ENCODE data around the gene OCSTAMP.

OCSTAMP gene

DNA sequence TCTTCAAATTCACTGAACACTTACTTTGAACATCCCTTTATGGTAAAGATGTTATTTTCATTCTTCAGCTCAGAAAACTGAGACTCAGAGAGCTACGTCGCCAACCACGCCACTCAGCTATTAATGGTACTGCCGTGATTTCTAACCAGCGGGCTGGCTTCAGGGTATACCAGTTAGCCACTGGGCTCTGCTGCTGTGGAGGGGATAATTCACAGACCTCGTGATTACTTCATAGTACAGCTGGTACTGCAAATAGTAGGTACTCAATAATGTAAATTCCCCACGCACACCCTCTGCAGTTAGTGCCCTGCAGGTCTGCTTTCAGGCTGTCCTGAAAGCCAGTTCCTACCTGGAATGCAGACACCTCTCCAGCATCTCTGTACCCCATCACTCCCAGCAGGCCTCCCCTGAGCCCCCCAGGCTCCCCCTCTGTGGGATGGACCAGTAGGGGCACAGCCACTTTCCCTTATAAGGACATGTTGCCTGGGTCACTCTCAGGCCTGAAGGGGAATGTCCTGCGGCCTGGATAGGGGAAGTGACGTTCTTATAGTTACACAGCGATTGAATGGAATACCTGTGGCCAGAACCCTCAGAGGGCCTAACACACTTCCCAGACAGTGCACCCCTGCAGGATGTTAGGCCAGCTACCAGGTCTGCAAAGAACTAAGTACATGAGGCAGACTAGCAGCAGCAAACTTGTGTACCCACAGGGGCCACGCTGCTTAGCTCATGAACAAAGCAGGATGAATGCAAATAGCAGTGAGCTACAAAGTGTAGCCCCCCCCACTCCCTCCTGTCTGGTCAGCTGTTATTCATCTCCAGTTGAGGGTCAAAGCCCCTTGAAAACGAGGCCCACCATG lies 1.3 kb upstream of the OCSTAMP start:
- no peak for DNase-seq

DNA sequence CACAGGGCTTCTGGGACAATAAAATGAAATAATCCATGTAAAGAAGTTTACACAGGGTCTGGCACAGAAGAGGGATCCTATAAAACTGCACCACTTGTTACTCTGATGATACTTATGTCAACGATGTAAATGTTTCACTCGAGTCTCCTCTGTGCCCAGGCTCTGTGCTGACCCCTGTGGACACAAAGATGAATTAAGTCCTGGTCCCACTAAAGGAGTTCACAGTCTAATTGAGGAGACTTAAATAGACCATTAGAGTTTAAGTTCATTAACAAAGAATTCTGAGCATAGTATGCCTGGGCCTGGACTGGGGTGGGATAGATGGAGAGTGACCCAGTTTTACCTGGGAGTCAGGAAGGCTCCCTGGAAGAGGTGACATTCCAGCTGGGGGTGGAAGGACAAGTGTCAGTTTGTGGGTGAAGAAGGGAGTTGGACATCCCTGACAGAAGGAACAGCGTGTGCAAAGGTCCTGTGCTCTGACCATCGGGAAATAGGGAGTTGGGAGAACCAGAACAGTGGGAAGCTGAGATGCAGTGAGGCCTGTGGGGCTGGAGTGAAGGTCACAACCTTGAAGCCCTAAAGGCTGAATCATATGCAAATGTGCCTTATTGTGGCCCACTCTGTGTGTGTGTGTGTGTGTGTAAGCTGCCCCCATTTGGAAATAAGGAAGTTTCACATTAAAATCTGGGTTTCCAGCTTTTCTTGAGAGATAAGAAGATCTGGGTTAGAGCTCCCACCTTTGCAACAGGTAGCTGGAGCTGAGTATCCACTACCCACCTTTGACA lies 1.1 kb downstream of the OCSTAMP start:
- DNase-seq: no peak

DNA sequence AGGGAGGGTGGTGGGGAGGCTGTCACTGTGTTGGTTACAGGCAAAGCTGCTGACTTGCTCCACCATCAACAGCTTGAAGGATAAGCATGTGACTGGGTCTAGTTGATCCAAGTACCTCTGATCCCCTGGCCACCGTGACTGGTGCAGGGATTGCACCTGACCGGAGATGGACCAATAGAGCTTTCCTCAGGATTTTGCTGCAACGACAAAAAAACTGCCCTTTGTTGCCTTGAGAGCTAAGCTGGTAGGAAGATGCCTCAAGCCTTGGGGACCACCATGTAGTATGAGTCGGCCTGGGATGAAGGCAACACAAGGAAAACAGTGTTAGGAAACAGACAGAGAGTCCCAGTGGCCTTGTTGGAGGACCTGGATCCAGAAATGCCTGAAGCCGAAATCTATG lies 1.8 kb downstream of the OCSTAMP start:
- no peak for DNase-seq

DNA sequence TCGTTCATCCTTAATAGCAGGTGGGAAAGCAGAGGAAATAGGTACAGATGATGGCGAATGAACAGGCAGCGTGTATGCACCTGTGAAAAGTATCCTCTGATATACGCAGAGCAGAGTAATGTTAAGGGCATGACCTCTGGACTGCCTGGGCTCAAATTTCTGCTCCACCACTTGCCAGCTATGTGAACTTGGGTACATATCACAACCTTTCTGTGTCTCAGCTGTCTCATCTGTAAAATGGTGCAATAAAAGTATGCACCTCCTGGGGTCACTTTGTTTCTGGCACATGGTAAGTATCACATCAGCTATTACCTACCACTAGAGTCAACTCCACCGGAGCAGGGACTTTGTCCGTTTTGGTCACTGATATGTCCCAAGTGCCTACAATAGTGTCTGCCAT lies 2.5 kb downstream of the OCSTAMP start:
- DNase-seq: no peak

DNA sequence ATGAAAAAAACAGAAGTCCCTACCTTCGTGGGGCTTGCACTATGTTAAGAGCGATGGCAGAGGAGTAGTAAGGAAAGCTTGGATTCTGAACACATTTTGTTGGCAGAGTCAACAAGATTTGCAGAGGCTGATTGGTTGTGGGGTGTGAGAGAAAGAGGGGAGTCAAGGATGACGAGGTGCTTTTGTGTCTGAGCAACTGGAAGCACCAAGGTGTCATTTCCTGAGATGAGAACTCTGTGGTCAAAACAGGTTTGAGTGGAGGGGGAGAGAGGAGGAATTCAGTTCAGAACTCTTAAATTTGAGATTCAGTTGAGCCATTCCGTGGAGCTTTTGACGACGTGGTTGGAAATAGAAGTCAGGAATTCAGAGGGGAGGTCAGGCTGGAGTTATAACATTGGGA lies 3.5 kb downstream of the OCSTAMP start:
- no peak for DNase-seq

GRCh38 chr20:46546298-46546697 lies 4.2 kb downstream of the OCSTAMP start:
- DNase-seq: no peak

- DNase-seq: no peak
Observed at GRCh38 chr20:46545827-46546138, 4.7 kb downstream of the OCSTAMP start.

DNA sequence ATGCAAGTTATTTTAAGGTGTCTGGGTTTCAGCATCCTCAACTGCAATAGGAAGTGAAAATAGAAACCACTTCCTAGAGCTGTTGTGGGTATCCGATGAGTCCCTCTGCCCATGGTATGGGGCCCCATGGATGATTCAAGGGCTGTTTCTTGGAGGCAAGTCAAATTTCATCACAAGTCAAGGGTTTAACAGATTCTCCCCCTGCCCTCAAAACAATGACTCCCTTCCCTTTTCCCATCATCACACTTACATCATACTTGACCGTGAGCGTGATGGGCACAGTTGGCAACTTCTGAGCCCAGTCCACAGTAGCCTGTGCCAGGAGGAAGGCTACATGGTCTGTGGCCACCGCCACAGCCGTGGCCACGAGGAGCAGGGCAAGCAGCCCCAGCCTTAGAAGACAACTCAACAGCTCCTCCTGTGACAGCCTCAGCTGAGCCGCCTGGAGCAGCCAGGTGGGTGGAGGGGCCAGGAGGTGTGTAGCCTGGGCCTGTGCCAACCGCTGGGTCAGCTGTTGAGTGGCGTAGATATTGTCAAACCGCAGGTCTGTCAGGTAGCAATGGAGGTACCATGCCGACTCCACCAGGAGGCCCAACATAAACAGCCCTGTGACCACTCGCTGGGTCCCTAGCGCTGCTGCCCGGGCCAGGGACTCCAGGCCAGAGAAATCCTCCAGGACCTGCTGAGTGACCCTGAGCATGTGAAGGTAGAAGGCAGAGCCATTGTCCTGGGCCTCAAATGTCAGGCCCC lies 5.2 kb downstream of the OCSTAMP start:
- peak; percentile 23 for DNase-seq

DNA sequence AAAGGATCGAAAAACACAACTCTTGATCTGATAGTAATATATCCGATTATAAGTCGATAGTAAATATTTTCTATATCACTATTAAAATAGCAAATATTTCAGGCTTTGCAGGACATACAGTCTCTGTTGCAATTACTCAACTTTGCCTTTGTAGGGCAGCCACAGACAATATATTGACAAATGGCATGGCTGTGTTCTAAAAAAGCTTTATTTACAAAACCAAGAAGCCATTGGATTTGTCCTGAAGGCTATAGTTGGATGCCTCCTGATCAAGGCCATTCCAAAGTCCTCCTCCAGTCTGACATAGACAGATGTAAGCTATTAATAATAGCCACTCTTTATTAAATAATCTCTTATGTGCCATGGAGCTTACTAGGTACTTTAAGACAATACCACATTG lies 5.9 kb downstream of the OCSTAMP start:
- no peak for DNase-seq

DNA sequence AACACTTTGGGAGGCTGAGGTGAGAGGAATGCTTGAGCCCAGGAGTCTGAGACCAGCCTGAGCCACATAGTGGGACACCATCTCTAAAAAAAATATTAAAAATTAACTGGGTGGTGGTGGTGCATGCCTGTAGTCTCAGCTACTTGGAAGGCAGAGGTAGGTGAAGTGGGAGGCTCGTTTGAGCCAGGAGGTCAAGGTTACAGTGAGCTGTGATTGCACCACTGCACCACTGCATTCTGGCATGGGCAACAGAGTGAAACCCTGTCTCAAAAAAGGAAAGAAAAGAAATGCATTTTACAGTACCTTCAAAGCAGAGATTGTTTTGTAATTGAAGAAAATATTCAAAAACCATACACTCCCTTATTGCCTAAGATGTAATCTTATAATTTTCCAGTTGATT lies 6.5 kb downstream of the OCSTAMP start:
- no peak for DNase-seq

DNA sequence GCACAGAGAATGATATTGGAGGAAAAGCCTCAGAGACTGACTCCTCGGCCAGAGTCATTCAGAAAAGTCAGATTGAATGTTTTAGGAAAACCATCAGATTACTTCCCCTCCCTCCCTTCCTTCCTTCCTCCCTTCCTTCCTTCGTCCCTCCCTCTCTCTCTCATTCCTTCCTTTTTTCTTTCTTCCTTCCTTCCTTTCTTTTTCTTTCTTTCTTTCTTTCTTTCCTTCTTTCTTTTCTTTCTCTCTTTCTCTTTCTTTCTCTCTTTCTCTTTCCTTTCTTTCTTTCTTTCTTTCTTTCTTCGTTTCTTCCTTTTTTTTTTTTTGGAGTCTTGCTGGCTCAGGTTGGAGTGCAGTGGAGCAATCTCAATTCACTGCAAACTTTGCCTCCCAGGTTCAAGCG lies 7.4 kb downstream of the OCSTAMP start:
- no peak for DNase-seq

DNA sequence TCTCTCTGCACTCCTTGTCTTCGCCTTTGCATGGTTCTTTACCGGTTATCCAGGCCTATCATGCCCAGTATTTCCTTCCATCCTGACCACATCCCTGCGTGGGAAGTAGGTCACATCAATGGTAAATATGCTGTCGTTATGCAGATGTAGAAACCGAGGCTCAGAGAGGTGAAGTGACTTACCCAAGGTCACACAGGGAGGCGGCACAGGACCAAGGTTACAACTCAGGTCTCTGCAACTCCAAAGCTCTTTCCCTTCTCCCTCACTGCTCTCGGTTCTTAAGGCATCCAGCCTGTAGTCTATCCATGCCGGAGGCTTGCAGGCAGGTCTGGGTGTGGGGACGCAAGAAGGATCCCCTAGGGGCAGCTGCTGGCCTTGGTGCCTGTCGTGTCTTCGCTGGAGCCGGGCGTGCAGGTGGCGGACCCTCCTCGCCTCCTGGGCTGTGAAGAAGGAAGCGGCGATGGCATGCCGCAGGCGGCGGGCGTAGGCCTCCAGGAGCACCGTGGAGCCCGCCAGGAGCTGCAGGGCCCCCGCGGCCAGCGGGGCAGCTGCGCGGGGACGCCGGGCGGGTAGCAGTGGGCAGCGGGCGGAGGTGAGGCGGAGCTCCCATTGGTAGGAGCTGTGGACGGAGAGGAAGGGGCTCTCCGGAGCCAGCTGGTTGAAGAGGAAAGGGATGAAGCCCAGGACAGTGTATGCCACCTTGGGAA lies 9.1 kb downstream of the OCSTAMP start:
- no peak for DNase-seq

DNA sequence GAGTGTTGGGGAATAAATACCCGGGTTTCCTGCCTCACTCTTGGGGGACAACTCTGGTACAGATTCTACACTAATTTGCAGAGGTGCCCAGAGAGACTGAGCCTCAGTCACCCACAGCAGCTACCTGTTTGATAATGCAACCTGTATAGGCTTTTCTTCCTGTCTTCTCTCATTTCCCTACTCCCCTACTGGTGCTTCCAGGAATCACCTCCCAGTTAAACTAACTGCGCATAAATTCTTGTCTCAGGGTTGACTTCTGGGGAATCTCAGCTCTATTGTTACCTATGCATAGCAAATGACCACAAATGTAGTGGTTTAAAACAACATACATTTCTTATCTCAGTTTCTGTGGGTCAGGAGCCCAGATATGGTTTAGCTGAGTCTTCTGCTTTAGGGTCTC lies 11.3 kb downstream of the OCSTAMP start:
- no peak for DNase-seq

DNA sequence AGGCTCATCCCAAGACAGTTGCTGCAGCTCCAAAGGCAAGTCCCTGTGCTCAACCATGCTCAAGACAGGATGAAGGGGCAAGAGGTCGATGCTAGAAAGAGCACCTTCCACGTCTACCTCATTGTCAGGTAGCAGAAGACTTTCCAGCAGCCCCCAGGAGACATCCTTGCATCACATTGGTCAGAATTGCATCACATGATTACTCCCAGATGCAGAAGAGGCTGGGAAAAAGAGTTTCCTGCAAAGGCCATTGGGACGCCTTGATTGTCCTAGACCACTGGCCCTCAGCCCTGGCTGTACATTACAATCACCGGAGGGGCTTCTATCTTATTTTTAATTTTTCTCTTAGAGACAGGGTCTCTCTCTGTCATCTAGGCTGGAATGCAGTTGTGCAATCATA lies 19.8 kb downstream of the OCSTAMP start:
- DNase-seq: no peak

DNA sequence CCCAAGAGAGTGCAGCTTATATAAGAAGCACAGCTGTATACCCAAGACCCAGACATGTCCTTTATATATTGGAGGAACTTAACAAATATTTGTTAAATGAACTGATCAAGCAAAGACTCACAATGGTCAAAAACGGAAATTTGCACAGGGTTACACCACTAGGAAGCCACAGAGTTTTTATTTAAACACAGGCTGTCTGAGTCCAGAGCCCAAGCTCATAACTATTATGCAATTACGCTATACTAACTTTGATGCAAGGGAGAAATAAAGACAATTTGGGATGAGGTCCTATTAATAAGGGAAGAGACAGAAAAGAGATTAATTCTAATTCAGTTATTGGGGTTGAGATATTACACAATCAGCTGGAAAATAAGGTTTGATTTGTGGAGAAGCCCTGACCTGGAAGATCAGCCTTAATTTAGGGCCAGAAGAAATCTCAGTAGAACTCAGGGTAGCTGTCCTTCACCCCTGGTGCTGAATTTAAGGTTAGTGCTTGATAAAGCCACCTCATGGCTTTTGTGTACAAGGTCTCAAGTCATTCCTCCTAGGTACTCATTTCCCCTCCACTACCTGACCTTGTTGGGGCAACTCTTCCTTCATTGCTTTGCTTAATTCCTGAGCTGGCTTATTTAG lies 26.6 kb downstream of the OCSTAMP start:
- no peak for DNase-seq

DNA sequence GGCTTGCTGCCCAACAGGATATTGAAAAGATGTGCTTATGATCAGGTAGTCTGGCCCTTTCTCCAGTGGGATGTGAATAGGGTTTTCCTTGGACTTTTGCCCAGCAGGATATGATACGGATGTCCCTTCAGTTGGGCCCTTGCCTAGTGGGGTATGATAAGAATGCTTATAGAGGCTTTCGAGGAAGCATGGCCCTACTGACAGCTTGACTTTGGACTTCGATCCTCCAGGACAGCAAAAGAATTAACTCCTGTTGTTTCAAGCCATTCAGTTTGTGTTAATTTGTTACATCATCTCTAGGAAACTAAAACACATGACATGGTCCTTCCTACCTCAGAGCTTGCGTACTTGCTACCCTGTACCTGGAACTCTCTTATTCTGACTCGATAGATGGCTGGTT lies 27.3 kb downstream of the OCSTAMP start:
- no peak for DNase-seq

DNA sequence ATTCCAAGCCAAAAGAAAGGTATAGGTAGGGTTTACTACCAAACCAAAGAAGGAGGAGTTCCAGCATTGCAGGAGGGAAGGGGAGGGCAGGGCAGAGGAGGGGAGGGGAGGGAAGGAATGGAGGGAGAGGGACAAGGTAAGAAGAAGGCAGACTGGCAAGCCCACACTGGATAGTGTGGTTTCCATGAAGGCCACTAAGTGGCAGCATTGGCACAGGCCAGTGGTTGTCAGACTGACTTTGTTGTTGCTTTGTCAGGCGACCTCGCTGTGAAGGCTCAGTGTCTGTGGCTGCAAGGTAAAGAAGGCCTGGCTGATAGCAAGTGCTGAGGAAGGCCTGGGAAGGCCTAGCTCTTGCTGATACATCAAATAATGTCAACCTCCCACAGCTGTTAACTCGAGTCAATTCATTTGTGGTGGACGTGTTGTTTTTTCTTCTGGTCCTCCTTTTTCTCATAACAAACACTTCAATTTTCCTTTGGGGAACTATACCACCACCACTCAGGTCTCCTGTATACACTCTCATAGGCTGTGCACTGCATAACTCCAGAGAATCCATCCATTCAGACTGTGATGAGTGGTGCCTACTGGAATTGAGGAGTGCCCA lies 29.4 kb downstream of the OCSTAMP start:
- DNase-seq: peak; percentile 50

DNA sequence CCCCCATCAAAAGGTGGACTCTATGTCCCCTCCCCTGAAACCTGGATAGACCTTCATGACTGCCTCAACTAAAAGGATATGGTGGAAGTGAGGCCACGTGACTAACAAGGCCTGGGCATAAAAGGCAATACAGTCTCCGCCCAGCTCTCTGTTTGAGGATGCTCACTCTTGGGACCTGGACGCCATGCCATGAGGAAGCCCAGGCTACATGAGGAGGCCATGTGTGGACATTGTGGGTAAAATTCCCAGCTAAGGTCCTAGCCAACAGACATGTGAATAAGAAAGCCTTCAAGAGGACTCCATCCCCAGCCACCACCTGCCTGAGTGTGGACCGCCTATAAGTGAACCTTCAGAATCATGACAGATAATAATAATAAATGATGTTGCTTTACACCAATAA lies 29.9 kb downstream of the OCSTAMP start:
- no peak for DNase-seq

DNA sequence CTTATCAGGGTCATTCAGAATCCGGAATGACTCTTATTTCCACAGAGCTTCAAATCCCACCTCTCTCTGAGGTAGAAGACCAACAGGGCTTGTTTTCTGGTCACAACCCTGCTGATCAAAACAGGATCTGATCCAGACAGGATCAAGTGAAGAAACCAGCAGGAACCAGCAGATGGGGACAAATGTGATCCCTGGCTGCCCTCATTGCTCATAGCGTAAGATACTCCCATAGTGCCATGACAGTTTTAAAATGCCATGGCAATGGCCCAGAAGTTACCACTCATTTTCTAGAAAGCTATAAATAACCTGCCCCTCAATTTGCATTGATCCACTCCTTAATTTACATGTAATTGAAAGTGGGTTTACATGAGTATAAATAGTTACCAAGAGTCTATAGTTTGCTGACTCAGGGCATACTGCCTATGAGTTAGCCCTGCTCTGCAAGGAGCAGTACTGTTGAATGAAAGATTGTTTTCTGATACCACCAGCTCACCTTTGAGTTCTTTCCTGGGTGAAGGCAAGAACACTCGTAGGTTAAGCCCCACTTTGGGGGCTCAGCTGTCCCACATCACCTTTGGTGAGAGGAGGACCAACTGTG lies 30.9 kb downstream of the OCSTAMP start:
- no peak for DNase-seq

DNA sequence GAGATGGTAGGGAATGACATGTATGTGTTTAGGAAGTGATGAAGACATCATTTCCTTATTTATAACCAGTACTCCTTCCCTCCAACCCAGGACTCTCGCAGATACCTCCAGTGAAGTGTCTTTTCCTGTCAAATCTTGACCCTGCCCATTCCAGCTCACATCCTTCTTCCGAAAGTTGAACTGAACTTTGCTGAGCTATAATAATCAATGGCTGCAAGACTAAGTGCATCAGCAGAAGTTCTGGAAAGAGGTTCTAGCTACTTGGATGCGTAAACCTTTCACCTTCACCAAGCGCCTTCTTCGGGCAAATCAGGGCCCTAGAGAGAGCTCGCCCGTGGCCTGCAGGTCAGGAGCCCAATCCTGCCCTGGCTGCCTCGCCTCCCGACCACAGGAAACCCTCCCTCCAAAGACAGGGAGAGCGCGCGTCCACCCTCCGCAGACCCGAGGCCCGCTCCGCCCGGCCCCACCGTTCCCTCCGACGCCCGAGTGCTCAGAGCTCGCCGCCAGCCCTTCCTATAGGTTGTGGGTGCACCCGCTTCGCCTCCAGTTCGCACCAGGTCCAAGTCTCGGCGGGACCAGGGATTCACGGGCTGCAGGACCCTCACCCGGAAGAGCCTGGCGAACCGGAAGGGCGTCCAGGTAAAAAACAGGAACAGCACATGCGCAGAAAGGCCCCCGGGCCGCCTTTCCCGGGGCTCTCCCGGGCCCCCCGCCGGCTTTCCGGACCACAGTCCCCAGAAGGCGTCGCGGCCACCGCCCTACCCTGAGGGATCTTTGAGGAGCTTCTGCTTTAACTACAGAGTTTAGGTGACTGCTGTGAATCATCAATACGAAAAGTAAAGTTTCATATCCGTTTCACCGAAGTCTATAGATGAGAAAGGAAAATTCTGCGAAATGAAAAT lies 37.3 kb downstream of the OCSTAMP start, which contains the start of gene ZNF334:
ZNF334 (minus strand) TSS at position 617 of the 902 bp plus-strand sequence. CDS start 1,457 bp downstream, outside the sequence.
- DNase-seq: no peak

GRCh38 chr20:46509523-46509922 lies 40.9 kb downstream of the OCSTAMP start:
- DNase-seq: no peak

Data from CD4-positive, alpha-beta T cell treated with Interleukin-12 subunit alpha and Interleukin-12 subunit beta, for 1 hour (primary cell).